Prostate gland (tissue), 2 donors: ENCODE data around the gene CEACAM19. TPM values are rescaled to one million over a fixed set of nuclear protein-coding genes. Genes with fewer than 3 reads are reported as not detected.
A peak's percentile ranks its signal among the peaks of the same experiment; 100 is the strongest.

Experiments used
- DNase-seq: peaks from one replicate; pipeline ENCODE4 v3.0.0-alpha.2; 2019; ENCODE audit warnings: low spot score
- H3K27ac ChIP-seq, 2 donors: fragments of 200-600 bp; sonication (generic); 2 replicates each; pipeline ENCODE4 v1.5.1; 2017 to 2019
- H3K27me3 ChIP-seq: fragments of 200-600 bp; sonication (generic); replicated peaks from 2 replicates; pipeline ENCODE4 v1.5.1; 2019; ENCODE audit not compliant: insufficient read depth
- H3K36me3 ChIP-seq, 2 donors: fragments of 200-600 bp; sonication (generic); 1 replicate in 1 of 2; 2 replicates in 1 of 2; pipeline versions ENCODE4 v1.5.1 to v1.8.1; 2017 to 2019
- H3K4me1 ChIP-seq: fragments of 200-600 bp; sonication (generic); replicated peaks from 2 replicates; pipeline ENCODE4 v1.5.1; 2019
- H3K4me3 ChIP-seq, 2 donors: fragments of 200-600 bp; sonication (generic); 2 replicates each; pipeline ENCODE4 v1.5.1; 2017 to 2019
- H3K9me3 ChIP-seq: fragments of 200-600 bp; sonication (generic); 2 replicates; pipeline ENCODE4 v1.5.1; 2017
- POLR2A ChIP-seq: fragments of 450-650 bp; IDR thresholded peaks from one replicate; pipeline ENCODE4 v1.6.1; 2016; ENCODE audit warnings: antibody characterized with exemption, mild to moderate bottlenecking
- POLR2AphosphoS5 ChIP-seq: sonication (generic); formaldehyde crosslinking; IDR thresholded peaks from one replicate; pipeline ENCODE4 v1.6.1; 2017; ENCODE audit warnings: antibody characterized with exemption
- WGBS: methylation state at CpG from one replicate; pipeline ENCODE4 v1.1.5; 2018; 5-methylcytosine and 5-hydroxymethylcytosine counted together
- intact Hi-C: fragments of 100-400 bp; cut with DNase I; formaldehyde crosslinking; loops from one replicate; pipeline ENCODE4 v1.14.2; 2022
- total RNA-seq, 2 donors: library from RNA; depleted of rRNA; stranded (reverse); fragments of >200 nt; gene quantifications; one replicate each; pipeline ENCODE4 v1.1.0, GENCODE V29; 2016
- TF ChIP-seq, protein P1 (sequence below), 4 experiments: fragments of 200-600 bp in 2 of 4; fragments of 450-650 bp in 2 of 4; sonication (generic) in 2 of 4; IDR thresholded peaks; 1 replicate in 3 of 4; 2 replicates in 1 of 4; pipeline ENCODE4 v1.5.1; 2016 to 2019; ENCODE audit warnings: antibody characterized with exemption in 4 of 4, mild to moderate bottlenecking in 2 of 4, moderate library complexity in 2 of 4

CEACAM19 gene
- total RNA-seq, 2 donors from 2014 or later, result 3.6 to 8.1 TPM

DNA sequence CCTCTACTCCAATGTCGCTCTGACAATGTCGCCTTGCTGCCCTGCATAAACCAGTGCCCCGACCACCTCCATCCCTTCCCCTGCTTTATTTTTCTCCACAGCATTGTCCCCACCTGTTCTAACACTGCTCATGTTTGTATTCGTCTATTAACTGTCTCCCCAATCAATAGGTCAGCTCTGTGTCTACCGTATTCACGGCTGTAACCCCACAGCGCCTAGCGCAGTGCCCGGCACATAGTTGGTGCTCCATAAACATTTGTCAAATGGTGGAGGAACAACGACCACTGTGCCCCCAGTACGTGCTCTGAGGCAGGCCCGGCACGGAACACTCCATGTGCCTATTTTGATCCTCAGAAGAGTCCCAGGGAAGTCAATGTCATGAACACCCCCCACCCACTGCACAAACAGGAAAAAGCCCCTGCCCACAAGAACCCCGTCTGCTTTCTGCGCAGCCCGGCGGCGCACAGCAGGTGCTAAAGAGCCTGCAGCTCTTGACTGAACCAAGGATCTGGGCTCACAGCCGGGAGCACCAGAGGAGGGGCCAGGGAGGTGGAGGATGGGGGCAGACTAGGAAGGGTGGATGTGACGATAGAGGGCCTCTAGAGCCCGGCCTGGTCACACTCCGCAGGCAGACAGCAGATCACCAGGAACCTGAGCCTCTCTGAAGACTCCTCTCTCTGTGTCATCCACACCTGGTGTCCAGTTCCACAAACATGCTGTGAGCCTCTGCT is 25.8 kb downstream of the CEACAM19 start:
- Histone ChIP-seq H3K9me3 (no peaks in the 10 kb centered on the region), H3K36me3 (no peaks in the 10 kb centered on the region), H3K27me3 (no peaks in the 10 kb centered on the region), H3K4me3 (no peak overlapping the region), H3K4me1 (no peaks in the 10 kb centered on the region), H3K27ac (peak overlapping the region in 1 of 2 donors; percentile 17)
- DNase-seq, result no peak
- WGBS, result 68% methylated on average over 22 of the region's 22 CpGs
- no peak for TF ChIP-seq POLR2A
- no peak for TF ChIP-seq POLR2AphosphoS5
- intact Hi-C loops, result no loop called here

DNA sequence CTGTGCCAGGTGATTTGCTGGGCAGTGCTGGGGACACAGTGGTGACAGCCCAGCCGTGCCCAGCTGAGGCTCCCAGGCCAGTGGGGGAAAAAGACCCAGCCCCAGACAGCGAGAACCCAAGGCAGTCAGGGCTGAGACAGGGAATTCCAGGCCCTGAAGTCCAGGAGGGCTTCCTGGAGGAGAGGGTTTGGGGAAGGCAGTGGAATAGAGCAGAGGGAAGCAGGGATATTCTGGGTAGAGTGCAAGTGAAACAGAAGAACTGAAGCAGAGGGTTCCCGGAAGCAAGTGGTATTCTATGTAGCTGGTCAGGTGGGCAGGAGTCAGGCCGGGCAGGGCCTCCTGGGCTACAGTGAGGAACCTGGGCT is 26.4 kb downstream of the CEACAM19 start:
- Histone ChIP-seq H3K4me3 (no peak overlapping the region), H3K36me3 (no peaks in the 10 kb centered on the region), H3K9me3 (no peaks in the 10 kb centered on the region), H3K4me1 (no peaks in the 10 kb centered on the region), H3K27me3 (no peaks in the 10 kb centered on the region), H3K27ac (peak overlapping the region in 1 of 2 donors; percentile 17)
- intact Hi-C loops, result no loop called here
- no peak for DNase-seq
- 93% methylated on average over 4 of the region's 4 CpGs for WGBS
- TF ChIP-seq, protein P1, sequence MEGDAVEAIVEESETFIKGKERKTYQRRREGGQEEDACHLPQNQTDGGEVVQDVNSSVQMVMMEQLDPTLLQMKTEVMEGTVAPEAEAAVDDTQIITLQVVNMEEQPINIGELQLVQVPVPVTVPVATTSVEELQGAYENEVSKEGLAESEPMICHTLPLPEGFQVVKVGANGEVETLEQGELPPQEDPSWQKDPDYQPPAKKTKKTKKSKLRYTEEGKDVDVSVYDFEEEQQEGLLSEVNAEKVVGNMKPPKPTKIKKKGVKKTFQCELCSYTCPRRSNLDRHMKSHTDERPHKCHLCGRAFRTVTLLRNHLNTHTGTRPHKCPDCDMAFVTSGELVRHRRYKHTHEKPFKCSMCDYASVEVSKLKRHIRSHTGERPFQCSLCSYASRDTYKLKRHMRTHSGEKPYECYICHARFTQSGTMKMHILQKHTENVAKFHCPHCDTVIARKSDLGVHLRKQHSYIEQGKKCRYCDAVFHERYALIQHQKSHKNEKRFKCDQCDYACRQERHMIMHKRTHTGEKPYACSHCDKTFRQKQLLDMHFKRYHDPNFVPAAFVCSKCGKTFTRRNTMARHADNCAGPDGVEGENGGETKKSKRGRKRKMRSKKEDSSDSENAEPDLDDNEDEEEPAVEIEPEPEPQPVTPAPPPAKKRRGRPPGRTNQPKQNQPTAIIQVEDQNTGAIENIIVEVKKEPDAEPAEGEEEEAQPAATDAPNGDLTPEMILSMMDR (IDR thresholded peaks at IDR 0.05), result no peak
- TF ChIP-seq POLR2AphosphoS5, result no peak
- TF ChIP-seq POLR2A, result no peak

DNA sequence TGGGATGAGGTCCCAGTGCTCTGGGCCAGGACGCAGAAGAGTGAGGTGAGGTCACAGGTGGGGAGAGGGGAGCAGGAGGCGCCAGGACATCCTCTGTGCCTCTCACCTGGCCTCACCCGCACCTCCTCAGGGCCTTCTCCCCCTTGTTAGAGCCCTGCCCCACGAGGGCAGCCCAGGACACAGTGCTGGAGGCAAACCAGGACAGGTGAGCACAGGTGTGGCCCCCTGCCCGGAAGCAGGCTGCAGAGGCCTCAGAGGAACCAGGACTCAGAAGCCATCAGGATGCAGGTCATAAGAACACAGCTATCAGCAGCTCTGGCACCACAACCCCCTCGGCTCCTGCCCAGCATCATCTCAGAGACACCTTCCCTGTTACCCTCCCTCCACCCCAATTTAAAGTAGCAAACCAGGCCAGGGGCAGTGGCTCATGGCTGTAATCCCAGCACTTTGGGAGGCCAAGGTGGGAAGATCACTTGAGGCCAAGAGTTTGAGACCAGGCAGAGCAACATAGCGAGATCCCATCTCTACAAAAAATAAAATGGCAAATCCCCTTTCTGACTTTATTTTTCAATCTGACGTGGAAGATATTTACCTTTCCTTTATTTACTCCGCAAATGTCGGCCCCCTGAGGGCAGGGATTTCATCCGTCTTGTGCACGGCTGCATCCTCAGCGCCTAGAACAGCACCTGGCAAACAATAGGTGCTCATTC is 27.4 kb downstream of the CEACAM19 start, which contains the start of gene CEACAM16:
Gene CEACAM16 (plus strand): TSS at position 660 of the 710 bp plus-strand sequence. CDS start 2,306 bp downstream, outside the sequence.
- Histone ChIP-seq H3K27me3 (no peaks in the 10 kb centered on the region), H3K27ac (no peak within 1 kb of the TSS), H3K4me1 (no peaks in the 10 kb centered on the region), H3K4me3 (no peak within 1 kb of the TSS), H3K36me3 (no peaks in the 10 kb centered on the region), H3K9me3 (no peaks in the 10 kb centered on the region)
- TF ChIP-seq POLR2A, result no peak
- TF ChIP-seq, protein P1 (IDR thresholded peaks at IDR 0.05), result no peak
- no peak for TF ChIP-seq POLR2AphosphoS5
- intact Hi-C loops, result no loop called here
- WGBS, result 81% methylated on average over 13 of the region's 13 CpGs
- DNase-seq, result no peak

DNA sequence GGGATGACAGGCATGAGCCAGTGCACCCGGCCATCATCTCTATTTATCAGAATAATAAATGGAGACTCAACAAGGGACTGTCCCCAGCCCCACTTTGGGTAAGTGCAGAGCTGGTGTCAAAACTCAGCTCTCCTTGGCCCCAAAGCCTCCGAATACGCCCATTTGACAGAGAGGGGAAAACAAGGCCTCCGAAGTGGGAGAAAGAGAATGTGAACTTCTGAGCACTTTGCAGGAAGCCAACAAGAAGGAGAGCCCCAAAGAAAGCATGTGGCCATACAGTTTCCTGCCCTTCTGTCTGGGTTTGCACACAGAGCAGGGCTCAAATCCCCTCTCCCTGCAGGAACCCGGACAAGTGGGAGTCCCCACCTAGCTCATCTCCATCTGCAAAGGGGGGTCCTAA is 29.3 kb downstream of the CEACAM19 start:
- Histone ChIP-seq H3K27me3 (no peaks in the 10 kb centered on the region), H3K36me3 (no peaks in the 10 kb centered on the region), H3K9me3 (no peaks in the 10 kb centered on the region), H3K27ac (no peak overlapping the region), H3K4me3 (no peak overlapping the region), H3K4me1 (no peaks in the 10 kb centered on the region)
- TF ChIP-seq, protein P1 (IDR thresholded peaks at IDR 0.05), result no peak
- TF ChIP-seq POLR2AphosphoS5 (no peak), POLR2A (no peak)
- WGBS, result 88% methylated on average over 5 of the region's 5 CpGs
- intact Hi-C loops, result no loop called here
- no peak for DNase-seq

DNA sequence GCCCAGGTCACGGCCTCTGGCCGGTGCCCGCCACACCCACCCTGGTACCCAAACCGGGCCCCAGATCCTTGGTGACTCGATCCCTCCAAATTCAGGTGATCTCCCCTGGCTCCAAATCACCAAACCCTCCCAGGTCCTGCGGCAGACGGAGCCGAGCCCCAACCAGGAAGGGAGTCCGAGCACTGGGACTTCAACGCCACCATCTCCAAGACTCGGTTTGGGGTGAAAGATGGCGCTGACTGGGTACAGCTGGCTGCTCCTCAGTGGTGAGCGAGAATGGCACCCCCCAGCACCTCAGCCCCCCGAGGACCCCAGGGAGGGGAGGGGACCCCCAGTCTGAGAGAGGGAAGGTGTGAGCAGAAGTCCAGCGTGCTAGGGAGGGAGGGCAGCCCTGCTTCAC is 29.9 kb downstream of the CEACAM19 start:
- intact Hi-C loops, result no loop called here
- no peak for DNase-seq
- Histone ChIP-seq H3K4me1 (no peaks in the 10 kb centered on the region), H3K27me3 (no peaks in the 10 kb centered on the region), H3K36me3 (no peaks in the 10 kb centered on the region), H3K27ac (no peak overlapping the region), H3K4me3 (no peak overlapping the region), H3K9me3 (no peaks in the 10 kb centered on the region)
- 84% methylated on average over 15 of the region's 15 CpGs for WGBS
- TF ChIP-seq POLR2A (no peak), POLR2AphosphoS5 (no peak)
- TF ChIP-seq, protein P1 (IDR thresholded peaks at IDR 0.05), result no peak
